Spleen (tissue), 11 donors: Measurements from ENCODE around the gene CMYA5. TPM values are rescaled to one million over a fixed set of nuclear protein-coding genes. Genes with fewer than 3 reads are reported as not detected.

Source experiments
- DNase-seq: peaks from one replicate; pipeline ENCODE4 v3.0.0-alpha.2; 2020
- H3K27ac ChIP-seq, 8 donors: fragments of 200-600 bp; sonication (generic) in 7 of 8; 1 replicate in 4 of 8; 2 replicates in 4 of 8; pipeline versions ENCODE4 v1.5.0 to v1.8.0; 2016 to 2021; ENCODE audit warnings: inconsistent platforms in 4 of 8, mild to moderate bottlenecking in 4 of 8, moderate library complexity in 1 of 8
- H3K27me3 ChIP-seq, 7 donors: fragments of 200-600 bp; sonication (generic) in 6 of 7; replicated peaks in 1 of 7; 1 replicate in 4 of 7; 2 replicates in 3 of 7; pipeline versions ENCODE4 v1.5.0 to v1.8.0; 2016 to 2021; ENCODE audit warnings: inconsistent platforms in 3 of 7, mild to moderate bottlenecking in 1 of 7
- H3K36me3 ChIP-seq, 6 donors: fragments of 200-600 bp; sonication (generic) in 5 of 6; 1 replicate in 4 of 6; 2 replicates in 2 of 6; pipeline versions ENCODE4 v1.5.0 to v1.8.0; 2016 to 2021; ENCODE audit warnings: inconsistent platforms in 2 of 6
- H3K4me1 ChIP-seq, 6 donors: fragments of 200-600 bp; sonication (generic) in 5 of 6; 1 replicate in 3 of 6; 2 replicates in 3 of 6; pipeline versions ENCODE4 v1.5.0 to v1.8.0; 2016 to 2021; ENCODE audit warnings: inconsistent platforms in 3 of 6
- H3K4me3 ChIP-seq, 8 donors: fragments of 200-600 bp; sonication (generic) in 7 of 8; 1 replicate in 4 of 8; 2 replicates in 4 of 8; pipeline versions ENCODE4 v1.5.0 to v1.8.0; 2016 to 2021; ENCODE audit warnings: inconsistent platforms in 4 of 8, mild to moderate bottlenecking in 4 of 8, moderate library complexity in 2 of 8
- H3K9me3 ChIP-seq, 8 donors: fragments of 200-600 bp; sonication (generic) in 7 of 8; 1 replicate in 4 of 8; 2 replicates in 4 of 8; pipeline versions ENCODE4 v1.5.0 to v1.8.0; 2016 to 2021; ENCODE audit warnings: inconsistent platforms in 4 of 8
- POLR2A ChIP-seq, 3 donors: fragments of 450-650 bp; IDR thresholded peaks; one replicate each; pipeline ENCODE4 v1.5.1; 2017; ENCODE audit warnings: antibody characterized with exemption in 3 of 3, mild to moderate bottlenecking in 1 of 3
- POLR2AphosphoS5 ChIP-seq, 3 donors: sonication (generic); formaldehyde crosslinking; IDR thresholded peaks; one replicate each; pipeline ENCODE4 v1.5.1; 2017; ENCODE audit warnings: antibody characterized with exemption in 3 of 3
- WGBS, 5 donors: extraction: QIAGEN DNeasy Blood & Tissue Kit in 3 of 5; methylation state at CpG; one replicate each; pipeline versions ENCODE4 v1.1.5 to v1.1.7; 2013 to 2018; 5-methylcytosine and 5-hydroxymethylcytosine counted together
- intact Hi-C: fragments of 100-400 bp; cut with DNase I; formaldehyde crosslinking; loops from one replicate; pipeline ENCODE4 v1.15.0; 2023; ENCODE audit warnings: low total_unique reads
- polyA plus RNA-seq, 3 donors: library from polyadenylated mRNA; stranded (reverse); fragments of 200-250 nt; gene quantifications; one replicate each; pipeline ENCODE4 v1.2.1, GENCODE V29; 2013
- total RNA-seq, 7 donors: library from RNA; depleted of rRNA in 3 of 7; stranded (reverse); fragments of >200 nt in 3 of 7; fragmentation: NEBNext Ultra II Directional in 4 of 7; extraction: Animal tissue kit (Norgen Biotek cat#: 25700) in 4 of 7; gene quantifications; one replicate each; pipeline versions ENCODE4 v1.1.0 to v1.2.1, GENCODE V29; 2016 to 2021
- TF ChIP-seq, protein P1 (sequence below), 11 experiments: fragments of 200-600 bp in 7 of 11; fragments of 450-650 bp in 4 of 11; sonication (generic) in 4 of 11; IDR thresholded peaks in 8 of 11; conservative IDR thresholded peaks in 3 of 11; 1 replicate in 7 of 11; 2 replicates in 4 of 11; pipeline versions ENCODE4 v1.4.0 to v1.8.0; 2016 to 2021; ENCODE audit warnings: antibody characterized with exemption in 11 of 11, inconsistent platforms in 4 of 11, mild to moderate bottlenecking in 1 of 11
- donor health status: healthy with polysubstance abuse.
- donor health status: DM: no; HTN: no; CAD: no; lungs with moderate emphysema.
- donor health status: DM: no; HTN: no; CAD: no.
- donor health status: Bipolar disorder and iron deficiency.
- donor health status: healthy.
- donor health status: DM: no; HTN: no; CAD: no.
- donor health status: DM: yes; HTN: yes; CAD: no.

Gene CMYA5
- total and polyA plus RNA-seq, 10 donors: 0.13 to 0.85 (median 0.28) TPM

DNA sequence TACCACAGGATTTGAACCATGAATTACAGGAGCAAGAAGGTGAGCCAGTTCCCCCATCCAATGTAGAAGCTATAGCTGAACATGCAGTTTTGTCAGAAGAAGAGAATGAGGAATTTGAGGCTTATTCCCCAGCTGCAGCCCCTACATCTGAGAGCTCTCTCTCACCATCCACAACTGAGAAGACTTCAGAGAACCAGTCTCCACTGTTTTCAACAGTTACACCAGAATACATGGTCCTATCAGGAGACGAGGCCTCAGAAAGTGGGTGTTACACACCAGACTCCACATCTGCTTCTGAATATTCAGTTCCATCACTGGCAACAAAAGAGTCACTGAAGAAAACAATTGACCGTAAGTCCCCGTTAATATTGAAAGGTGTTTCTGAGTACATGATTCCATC lies 40.9 kb downstream of the CMYA5 start:
- intact Hi-C loops: no loop called here
- H3K27ac ChIP-seq: no peak overlapping the region

DNA sequence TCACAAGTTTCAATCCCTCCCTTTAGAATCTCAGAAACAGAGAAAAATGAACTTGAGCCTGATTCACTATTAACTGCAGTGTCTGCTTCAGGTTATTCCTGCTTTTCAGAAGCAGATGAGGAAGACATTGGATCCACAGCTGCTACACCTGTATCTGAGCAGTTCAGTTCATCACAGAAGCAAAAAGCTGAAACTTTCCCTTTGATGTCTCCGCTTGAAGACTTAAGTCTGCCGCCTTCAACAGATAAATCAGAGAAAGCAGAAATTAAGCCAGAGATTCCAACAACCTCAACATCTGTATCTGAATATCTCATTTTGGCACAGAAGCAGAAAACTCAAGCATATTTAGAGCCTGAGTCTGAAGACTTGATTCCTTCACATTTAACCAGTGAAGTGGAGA lies 42.1 kb downstream of the CMYA5 start:
- Histone ChIP-seq H3K36me3 (no peaks in the 10 kb centered on the region), H3K9me3 (no peaks in the 10 kb centered on the region), H3K27me3 (peaks cover 0 to 36% (median 0%) of the 10 kb centered on the region in 7 donors), H3K4me3 (no peak overlapping the region), H3K27ac (no peak overlapping the region), H3K4me1 (no peaks in the 10 kb centered on the region)
- no peak for DNase-seq
- WGBS, 5 donors: 85 to 100% (median 92%) methylated on average over 2 of the region's 2 CpGs
- intact Hi-C loops: no loop called here
- TF ChIP-seq POLR2AphosphoS5 (IDR thresholded peaks at IDR 0.05): no peak
- TF ChIP-seq, protein P1, sequence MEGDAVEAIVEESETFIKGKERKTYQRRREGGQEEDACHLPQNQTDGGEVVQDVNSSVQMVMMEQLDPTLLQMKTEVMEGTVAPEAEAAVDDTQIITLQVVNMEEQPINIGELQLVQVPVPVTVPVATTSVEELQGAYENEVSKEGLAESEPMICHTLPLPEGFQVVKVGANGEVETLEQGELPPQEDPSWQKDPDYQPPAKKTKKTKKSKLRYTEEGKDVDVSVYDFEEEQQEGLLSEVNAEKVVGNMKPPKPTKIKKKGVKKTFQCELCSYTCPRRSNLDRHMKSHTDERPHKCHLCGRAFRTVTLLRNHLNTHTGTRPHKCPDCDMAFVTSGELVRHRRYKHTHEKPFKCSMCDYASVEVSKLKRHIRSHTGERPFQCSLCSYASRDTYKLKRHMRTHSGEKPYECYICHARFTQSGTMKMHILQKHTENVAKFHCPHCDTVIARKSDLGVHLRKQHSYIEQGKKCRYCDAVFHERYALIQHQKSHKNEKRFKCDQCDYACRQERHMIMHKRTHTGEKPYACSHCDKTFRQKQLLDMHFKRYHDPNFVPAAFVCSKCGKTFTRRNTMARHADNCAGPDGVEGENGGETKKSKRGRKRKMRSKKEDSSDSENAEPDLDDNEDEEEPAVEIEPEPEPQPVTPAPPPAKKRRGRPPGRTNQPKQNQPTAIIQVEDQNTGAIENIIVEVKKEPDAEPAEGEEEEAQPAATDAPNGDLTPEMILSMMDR (IDR thresholded peaks at IDR 0.05 in 8 of 11, conservative IDR thresholded peaks at IDR 0.05 in 3 of 11): no peak
- TF ChIP-seq POLR2A (IDR thresholded peaks at IDR 0.05): no peak

More for the DNA sequence above, 40.9 kb downstream of the CMYA5 start:
- H3K36me3 ChIP-seq: no peaks in the 10 kb centered on the region
- H3K4me3 ChIP-seq: no peak overlapping the region
- no peaks in the 10 kb centered on the region for H3K9me3 ChIP-seq
- no peak for DNase-seq
- WGBS, 5 donors: 83 to 94% (median 90%) methylated on average over 3 of the region's 3 CpGs
- H3K27me3 ChIP-seq: peaks cover 0 to 36% (median 0%) of the 10 kb centered on the region in 7 donors
- TF ChIP-seq, protein P1 (IDR thresholded peaks at IDR 0.05 in 8 of 11, conservative IDR thresholded peaks at IDR 0.05 in 3 of 11): no peak
- TF ChIP-seq POLR2AphosphoS5 (IDR thresholded peaks at IDR 0.05): no peak
- H3K4me1 ChIP-seq: no peaks in the 10 kb centered on the region

DNA sequence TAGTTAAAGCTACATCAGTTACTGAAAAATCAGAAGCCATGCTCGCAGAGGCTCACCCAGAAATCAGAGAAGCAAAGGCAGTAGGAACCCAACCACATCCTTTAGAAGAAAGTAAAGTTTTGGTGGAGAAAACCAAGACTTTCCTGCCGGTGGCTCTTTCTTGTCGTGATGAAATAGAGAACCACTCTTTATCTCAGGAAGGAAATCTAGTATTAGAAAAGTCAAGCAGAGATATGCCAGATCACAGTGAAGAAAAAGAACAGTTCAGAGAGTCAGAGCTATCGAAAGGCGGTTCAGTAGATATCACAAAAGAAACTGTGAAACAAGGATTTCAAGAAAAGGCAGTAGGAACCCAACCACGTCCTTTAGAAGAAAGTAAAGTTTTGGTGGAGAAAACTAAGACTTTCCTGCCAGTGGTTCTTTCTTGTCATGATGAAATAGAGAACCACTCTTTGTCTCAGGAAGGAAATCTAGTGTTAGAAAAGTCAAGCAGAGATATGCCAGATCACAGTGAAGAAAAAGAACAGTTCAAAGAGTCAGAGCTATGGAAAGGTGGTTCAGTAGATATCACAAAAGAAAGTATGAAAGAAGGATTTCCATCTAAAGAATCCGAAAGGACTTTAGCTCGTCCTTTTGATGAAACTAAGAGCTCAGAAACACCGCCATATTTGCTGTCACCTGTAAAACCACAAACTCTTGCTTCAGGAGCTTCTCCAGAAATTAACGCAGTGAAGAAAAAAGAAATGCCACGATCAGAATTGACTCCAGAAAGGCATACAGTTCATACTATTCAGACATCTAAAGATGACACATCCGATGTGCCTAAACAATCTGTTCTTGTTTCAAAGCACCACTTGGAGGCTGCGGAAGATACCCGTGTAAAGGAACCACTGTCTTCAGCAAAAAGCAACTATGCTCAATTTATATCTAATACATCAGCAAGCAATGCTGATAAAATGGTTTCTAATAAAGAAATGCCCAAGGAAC lies 47.2 kb downstream of the CMYA5 start:
- WGBS, 5 donors: 45 to 55% (median 50%) methylated on average over 14 of the region's 14 CpGs
- DNase-seq: no peak
- Histone ChIP-seq H3K27me3 (peaks cover 0 to 22% (median 0%) of the 10 kb centered on the region in 7 donors), H3K27ac (no peak overlapping the region), H3K9me3 (no peaks in the 10 kb centered on the region), H3K4me1 (no peaks in the 10 kb centered on the region), H3K36me3 (no peaks in the 10 kb centered on the region), H3K4me3 (no peak overlapping the region)
- intact Hi-C loops: no loop called here
- TF ChIP-seq POLR2A (IDR thresholded peaks at IDR 0.05): no peak
- TF ChIP-seq POLR2AphosphoS5 (IDR thresholded peaks at IDR 0.05): no peak

- Histone ChIP-seq H3K27me3 (peaks cover 0 to 19% (median 0%) of the 10 kb centered on the region in 7 donors), H3K36me3 (no peaks in the 10 kb centered on the region), H3K4me3 (no peak overlapping the region), H3K27ac (no peak overlapping the region), H3K4me1 (no peaks in the 10 kb centered on the region), H3K9me3 (no peaks in the 10 kb centered on the region)
- TF ChIP-seq, protein P1 (IDR thresholded peaks at IDR 0.05 in 8 of 11, conservative IDR thresholded peaks at IDR 0.05 in 3 of 11): no peak
- TF ChIP-seq POLR2A (IDR thresholded peaks at IDR 0.05): no peak
- TF ChIP-seq POLR2AphosphoS5 (IDR thresholded peaks at IDR 0.05): no peak
- intact Hi-C loops: no loop called here
- WGBS, 5 donors: 81 to 93% (median 86%) methylated on average over 5 of the region's 5 CpGs
- no peak for DNase-seq
Measured at GRCh38 chr5:79738349-79738748, 48.7 kb downstream of the CMYA5 start.
